Fibroblast of lung (primary cell): ENCODE data around the gene NUP160.

Experiments used
- CTCF ChIP-seq, 2 donors: IDR thresholded peaks in 1 of 2; conservative IDR thresholded peaks in 1 of 2; 1 replicate in 1 of 2; 2 replicates in 1 of 2; pipeline ENCODE4 v1.5.1; 2011 to 2012; ENCODE audit warnings: low read length in 2 of 2, control low read depth in 1 of 2, inconsistent platforms in 1 of 2, low read depth in 1 of 2, mild to moderate bottlenecking in 1 of 2
- EZH2 ChIP-seq: IDR thresholded peaks from 2 replicates; pipeline ENCODE4 v1.5.1; 2012; ENCODE audit warnings: low read length, control low read depth, mild to moderate bottlenecking; ENCODE audit errors: missing control alignments

GRCh38 chr11:47895035-47895434 is 46.9 kb upstream of the NUP160 start:
- TF ChIP-seq CTCF (conservative IDR thresholded peaks at IDR 0.05 in 1 of 2, IDR thresholded peaks at IDR 0.05 in 1 of 2; ENCODE audit: low read depth in 1 of 2, low read length in 2 of 2), result no peak
- no peak for TF ChIP-seq EZH2
